ENCODE results near the gene FKBP1A.
A peak's percentile ranks its signal among the peaks of the same experiment; 100 is the strongest.

FKBP1A gene

DNA sequence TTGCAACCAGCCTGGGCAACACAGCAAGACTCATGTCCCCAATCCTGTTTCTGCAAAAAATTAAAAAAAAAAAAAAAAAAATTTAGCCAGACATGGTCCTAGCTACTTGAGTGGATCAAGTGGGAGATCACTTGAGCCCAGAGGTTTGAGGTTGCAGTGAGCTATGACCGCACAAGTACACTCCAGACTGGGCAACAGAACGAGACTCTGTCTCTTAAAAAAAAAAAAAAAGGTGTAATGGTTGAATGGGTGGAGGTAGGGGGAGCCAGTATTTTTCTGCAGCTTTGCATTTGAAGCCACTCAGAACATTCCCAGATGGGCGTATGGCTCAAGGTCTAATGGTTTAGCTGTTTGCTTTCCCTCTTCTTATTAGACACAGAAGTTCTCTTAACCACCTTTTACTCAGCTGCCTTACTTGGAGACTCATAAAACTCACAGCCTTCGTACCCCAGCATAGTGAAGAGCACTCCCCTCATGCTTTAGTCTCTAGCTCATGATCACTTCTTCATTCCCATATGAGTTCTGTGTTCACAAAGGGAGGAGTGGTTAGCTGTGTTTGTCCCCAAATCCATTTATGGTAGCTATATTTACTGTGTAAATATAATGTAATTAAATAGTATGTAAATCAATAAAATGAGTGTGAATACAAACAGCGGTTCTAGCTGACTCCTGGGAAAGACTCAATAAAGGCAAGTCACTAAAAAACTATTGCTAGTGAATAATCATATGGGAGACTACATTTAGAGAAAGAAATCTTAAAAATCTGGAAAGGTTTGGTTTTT is 9.0 kb downstream of the FKBP1A start:
- no peak for DNase-seq

DNA sequence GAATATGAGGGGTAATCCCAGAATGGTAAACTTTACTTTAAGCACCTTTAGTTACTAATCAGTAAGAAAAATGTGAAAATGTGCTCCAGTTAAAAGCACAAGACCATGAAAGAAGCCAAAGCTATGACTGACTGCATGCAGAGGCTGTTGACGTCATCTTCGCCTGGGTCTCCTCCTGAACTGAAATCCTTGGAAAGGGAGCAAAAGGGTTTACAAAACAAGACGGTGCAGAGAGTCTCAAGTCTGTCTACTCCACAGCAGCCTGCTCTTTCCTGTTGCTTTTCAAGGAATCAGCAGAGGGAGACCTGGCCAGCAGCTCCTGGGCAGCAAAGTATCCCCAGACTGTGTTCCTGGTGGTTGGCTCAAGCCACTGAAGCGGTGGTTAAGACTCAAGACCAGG is 10.2 kb downstream of the FKBP1A start:
- no peak for DNase-seq

DNA sequence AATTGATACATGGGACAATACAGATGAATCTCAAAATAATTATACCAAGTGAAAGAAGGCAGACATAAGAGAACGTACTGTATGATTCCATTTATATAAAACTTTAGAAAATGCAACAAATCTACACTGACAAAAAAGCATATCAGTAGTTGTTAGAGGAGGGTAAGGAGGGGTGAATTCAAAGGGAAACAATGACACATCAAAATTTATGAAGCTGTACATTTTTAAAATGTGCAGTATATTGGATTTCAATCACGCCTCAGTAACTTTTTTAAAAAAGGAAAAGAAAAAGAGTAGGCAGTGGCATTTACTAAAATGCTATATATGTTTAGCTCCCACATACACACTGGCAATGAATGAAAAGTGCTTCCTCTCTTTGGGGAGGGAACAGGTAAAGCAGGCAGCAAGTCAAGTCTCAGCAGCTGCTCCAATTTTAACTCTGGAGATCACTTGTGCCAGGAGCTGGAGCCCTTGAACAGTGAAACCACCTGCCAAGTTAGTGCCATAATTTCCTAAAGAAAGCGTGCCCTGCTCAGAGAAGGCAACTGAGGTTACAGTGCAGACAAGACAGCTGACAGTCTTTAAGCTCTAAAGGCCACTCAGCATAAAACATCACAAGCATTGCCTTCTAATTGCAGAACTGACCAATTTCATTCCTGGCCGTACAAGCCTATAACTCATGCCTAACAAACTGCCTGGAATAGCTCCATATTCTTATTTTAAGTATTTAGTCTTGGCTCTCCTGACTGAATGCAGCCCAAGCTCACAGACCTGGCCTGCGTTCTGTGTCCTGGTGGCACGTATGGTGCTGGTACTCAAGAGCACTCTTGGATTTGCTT is 10.9 kb downstream of the FKBP1A start:
- DNase-seq: no peak

DNA sequence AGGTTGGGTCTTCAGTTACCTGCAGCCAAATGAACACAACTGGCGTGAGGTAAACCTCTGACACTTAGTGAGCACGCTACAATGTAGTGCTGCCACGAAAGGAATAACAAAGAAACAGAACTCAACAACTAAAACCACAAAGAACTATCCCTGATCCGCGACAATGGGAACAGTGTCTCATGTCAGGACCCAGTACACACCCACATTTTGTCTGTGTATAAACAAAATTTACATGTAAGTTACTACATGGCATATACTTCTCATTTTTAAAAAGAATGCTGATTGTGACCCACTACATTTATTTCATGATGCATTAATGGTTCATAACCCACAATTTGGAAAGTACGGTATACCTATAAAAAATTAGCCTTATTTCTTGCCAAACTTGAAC is 14.1 kb downstream of the FKBP1A start:
- DNase-seq: no peak

DNA sequence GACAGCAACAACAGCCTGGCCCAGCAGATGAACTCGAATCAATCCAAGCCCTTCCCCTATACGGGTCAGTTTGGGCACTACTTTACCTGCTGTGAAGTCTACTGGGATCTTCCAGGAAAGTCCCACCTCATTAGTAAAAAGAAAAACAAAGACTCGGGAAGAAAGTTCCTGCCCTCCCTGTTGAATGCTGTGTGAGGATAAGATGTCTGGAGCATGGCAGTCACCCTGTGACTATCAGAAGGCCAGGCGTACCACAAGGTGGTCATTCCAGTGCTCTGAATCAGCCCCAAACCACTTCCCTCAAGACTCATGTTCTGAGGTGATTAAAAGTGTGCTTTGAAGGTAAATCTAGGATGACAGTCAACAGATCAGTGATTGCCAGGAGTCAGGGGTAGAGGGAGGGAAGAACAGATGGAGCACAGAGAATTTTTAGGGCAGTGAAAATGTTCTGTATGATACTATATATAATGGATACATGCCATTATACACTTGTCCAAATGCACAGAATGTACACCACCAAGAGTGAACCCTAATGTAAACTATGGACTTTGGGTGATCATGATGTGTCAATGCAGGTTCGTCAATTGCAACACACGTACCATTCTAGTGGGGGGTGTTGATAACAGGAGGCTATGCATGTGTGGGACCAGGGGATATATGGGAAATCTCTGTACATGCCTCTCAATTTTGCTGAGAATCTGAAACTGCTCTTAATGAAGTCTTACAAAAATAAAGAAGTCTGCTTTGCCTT is 14.7 kb downstream of the FKBP1A start:
- DNase-seq: peak; percentile 60

DNA sequence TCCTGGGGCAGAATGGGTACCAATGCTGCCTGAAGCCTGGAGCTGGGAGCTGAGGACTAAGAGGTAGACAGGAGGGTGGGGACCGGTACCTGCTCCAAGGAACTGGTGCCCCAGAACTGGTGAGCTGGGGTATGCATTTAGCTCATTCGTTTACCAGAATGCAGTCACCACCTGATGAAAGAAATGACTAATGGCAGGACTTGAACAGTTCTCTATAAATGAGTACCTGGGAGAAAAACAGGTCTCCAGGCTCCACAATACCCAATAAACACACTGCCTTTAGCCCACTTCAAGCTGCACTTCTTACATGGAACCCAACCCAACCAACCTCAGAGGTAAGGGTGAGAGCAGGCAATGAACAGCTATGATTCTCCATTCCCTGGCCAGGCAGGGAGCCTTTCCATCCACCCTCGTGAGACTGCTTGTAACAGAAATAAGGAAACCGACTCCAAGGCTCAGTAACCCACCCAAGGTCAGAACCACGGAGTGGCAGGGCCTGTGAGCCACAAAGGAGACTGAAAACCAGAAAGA is 15.4 kb downstream of the FKBP1A start:
- no peak for DNase-seq

DNA sequence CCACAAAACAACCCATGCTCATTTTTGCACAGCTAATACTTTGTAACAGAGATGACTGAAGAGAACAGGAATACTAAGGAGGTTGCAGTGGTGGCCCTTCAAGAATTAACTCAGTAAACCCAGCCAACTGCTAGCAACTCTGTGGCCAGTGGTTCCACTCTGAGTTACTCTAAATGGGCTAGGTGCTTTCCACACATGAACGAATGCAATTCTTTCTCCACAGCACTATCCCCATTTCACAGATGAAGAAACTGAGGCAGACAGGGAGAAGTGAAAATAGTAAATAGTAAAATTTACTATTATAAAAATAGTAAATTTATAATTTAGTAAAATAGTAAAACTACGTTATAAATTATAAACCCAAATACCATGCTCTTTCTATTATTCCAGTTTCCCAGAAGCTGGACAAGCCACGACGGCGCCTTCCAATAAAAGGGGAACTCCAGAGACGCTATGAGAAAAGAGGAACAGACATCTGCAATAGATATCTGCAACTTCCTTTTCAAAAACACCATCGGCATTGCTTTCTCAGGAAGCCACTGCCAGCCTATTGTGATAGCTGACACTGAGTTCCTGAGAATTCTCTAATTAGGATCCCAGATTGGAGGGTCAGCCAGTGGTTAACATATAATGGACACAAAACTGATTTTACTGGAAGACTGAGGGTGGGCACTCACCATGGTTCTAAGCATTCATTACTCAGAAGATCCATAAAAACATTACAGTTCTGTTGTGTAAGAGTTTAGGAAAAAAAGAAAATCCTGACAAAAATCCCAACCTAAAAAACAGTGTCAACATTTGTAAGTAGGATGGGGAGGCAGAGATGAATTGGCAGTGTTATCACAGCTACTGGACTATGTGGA is 16.2 kb downstream of the FKBP1A start:
- no peak for DNase-seq

DNA sequence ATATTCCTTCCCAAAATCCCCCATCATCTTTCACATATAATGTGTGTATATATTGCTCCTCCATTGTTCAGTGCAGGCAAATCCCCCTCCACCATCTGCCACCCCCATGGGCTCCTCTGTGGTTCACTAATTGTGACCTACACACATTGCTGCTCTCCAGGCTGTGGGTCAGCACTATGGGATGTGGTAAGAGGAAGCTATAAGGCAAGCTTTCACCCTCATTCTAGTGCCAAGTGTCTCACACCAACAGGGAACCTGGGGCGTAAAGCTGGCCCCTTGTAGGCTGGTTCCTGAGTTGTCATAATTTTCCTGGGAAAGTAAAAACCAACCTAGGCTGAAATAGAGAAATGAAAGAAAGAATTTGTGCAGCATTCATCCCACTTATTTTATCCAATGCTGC is 16.8 kb downstream of the FKBP1A start:
- no peak for DNase-seq

DNA sequence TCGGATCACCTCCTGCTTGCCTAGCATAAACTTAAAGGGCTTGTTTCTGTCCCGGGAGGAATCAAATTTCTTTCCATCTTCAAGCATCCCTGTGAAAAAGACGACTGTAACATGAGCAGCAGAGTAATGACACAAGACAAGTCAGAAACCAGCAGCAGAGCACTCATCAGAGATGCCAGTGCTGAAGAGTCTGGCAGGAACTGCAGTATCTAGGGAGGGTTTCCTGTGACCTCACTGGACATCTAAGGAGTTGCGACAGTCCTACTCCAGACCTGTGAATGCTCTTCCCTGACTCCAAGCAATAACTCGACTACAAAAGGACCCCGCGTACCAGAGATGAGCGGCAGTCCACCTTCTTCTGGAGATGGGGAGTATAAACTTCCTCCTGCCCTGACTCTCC is 17.3 kb downstream of the FKBP1A start:
- DNase-seq: peak; percentile 72

DNA sequence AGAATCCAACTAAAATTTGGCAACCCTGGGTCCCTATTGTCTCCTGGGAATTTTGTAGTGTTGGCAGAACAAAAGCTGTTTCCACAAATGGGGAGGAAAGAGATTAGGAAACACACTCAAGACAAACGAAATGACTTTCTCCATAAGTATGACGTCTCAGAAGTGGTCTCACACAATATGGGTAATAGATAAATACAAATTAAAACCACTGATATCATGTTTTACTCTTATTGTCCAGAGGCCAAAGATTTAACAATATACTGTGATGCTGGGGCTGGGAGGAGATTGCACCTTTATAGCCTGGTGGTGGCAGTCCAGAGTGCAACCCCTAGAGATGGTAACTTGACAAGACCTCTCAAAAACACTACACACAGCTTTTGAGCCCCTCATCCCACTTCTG is 18.6 kb downstream of the FKBP1A start:
- DNase-seq: no peak

DNA sequence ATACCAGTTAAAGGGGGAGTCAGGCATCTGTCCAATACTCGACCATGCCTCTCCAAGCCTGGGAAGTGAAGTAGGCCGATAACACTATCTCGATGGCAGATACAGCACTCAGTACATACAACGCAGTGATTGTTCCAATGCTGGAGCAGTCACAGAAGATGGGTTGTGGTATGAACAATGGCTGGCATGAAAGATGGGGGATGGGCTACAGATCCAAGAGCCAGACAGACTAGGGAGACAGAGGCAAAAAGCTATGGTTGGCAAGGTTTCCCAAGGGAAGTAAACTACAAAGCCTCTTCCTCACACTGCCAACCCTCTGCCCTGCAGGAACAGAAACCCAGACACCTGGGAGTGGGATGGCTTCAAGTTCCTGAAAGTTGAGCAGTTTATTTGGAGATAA is 19.2 kb downstream of the FKBP1A start:
- no peak for DNase-seq

DNA sequence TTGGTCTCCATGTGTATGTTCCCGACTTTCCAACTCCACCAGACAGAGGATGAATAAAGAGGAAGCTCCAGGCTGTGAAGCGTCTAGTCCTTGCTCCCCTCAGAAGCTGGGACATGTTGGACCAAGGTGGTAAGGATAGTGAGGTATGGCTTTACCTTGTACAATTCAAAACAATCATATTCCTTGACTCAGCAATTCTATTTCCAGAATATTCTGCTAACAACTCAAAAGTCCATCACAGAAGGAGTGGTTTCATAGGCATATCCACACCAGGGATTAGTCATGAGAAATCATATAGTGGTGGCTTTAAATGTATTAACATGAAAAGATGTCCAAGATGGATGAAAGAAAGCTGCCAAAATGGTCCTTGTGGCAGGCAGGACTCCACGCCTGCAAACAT is 19.8 kb downstream of the FKBP1A start:
- no peak for DNase-seq

DNA sequence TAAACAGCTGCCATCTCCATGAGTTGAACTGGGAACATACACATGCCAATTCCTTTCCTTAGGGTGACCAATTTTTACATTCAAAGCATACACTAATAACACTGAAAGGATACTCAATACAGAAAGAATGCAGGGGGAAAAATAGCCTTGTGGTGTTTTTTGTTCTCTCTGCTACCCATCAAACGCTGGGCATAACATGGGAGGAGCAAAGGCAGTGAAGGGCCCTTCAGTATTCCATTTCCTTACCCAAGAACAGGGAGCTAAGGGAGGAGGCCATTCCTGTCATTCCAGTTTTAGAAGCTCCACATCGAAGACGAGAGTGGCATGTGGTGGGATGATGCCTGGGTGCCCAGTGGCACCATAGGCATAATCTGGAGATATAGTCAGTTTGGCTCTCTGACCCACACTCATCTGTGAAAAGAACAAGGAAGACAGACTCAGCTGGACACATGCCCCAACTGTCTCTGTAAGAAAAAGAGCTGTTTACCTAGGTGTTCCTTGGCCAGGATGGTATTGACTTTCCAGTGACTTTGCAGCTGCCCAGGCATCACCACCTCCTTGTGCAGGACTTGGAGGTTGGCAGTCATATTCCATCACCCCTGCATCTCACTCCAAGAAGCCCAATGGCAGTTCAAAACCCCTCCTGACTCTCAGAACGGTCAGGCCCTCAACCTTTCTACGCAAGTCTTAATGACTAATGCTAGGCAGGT is 20.9 kb downstream of the FKBP1A start:
- no peak for DNase-seq

DNA sequence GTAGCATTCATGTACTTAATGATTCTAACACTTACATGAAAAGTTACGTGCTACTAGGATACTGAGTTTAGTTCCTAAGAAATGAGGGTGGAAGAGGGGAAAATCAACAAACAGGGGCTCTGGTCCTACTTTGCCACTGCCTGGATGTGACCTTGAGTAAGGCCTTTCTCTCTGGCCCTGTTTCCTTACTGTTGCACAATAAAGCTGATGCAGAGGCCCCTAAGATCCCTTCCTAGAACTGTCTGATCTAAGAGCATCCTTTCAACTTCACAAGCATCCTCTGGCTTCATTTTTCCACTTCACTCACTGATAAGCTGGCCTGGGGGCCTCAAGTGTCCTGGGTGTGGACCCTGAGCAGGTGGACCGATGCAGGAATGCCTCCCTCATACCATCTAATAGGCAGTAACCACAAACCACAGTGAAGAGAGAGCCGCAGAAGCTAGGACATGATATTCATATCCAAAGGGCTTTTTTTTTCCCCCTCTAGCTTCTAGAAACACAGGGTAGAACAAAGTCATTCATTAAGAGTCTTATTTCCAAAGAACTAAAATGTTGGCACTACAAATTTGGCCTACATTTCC is 21.6 kb downstream of the FKBP1A start:
- DNase-seq: no peak

DNA sequence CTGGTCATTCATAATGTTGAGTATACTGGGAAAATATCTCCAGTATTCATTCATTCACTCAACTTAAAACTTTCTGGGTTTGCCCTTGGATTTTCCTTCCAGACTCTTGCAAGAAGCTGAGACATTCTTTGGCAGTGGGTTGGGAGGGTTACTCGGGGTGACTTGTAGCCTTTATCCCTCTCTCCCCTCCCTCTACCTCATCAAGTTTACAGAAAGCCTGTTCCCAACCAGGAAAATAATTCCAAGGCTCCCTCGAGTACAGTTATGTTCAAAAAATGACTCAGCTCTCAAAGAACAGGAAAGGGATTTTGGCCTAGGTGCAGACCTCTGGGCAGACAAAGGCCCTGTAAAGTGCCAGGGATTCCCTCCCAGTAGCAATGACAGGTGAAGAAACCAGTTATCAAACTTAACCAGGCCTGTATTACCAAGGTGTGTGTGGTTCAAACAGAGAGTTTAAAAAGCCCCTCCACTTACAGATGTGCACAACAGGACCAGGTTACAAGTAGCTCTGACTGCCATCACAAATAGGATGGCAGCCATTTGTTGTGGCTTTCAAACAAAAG is 22.2 kb downstream of the FKBP1A start:
- DNase-seq: peak; percentile 11

DNA sequence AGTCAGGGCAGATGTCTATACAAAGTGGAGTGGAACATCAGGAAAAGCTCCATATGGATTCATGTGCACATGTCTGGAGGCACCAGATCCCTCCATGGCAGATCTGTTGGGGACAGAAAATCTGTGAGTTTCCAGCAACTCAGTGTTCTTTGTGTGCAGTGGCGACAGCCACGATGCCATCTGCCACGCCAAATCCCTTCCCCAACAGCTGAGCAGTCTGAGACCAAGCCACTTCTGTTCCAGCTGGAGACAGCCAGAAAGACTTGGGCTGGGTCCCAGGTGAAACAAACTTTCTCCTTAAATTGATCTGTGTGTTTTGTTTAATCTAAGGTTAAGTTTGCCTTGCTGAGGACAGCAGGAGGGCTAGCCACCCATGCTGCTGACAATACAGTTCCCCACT is 22.9 kb downstream of the FKBP1A start:
- DNase-seq: no peak

DNA sequence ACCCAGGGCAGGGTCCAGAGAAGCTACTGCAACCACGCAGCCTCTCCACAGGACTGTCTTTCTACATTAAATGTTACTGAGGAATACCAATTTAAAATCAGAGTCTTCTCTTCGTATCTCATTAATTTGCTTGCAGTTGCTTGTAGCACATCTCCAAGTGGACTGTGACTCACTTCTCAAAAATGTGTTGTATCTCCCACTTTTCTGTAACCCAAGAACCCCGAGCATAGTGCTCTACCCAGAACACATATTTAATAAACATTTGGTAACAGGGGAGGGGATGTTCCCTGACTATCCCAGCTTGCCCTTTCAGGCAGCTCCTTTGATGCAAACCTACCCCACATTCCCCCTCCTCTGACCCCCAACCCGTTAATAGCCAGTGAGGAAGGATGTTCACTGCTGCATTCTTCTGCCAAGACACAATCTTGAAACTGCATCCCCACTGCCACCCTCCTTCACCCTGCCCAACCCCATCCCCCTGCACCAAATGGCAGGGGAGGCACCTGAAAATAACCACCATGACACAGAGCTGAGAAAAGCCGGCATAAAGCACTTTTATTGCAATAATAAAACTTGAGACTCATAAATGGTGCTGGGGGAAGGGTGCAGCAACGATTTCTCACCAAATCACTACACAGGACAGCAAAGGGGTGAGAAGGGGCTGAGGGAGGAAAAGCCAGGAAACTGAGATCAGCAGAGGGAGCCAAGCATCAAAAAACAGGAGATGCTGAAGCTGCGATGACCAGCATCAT is 24.2 kb downstream of the FKBP1A start:
- DNase-seq: peak; percentile 65

DNA sequence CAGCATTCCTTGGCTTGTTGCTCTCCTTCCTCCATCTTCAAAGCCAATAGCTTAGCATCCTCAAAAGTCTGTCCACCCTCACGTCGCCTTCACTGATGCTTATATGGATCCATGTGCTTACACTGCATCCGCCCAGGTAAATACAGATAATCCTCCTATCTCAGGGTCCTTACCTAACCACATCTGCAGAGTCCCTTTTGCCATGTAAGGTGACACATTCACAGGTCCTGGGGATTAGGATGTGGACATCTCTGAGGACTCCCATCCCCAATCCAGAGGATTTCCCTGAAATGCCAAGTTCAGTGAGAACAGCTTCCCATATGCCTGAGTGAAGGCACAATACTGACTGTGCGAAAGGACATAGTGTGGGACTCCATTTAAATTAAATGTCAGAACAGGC is 25.4 kb downstream of the FKBP1A start:
- no peak for DNase-seq

DNA sequence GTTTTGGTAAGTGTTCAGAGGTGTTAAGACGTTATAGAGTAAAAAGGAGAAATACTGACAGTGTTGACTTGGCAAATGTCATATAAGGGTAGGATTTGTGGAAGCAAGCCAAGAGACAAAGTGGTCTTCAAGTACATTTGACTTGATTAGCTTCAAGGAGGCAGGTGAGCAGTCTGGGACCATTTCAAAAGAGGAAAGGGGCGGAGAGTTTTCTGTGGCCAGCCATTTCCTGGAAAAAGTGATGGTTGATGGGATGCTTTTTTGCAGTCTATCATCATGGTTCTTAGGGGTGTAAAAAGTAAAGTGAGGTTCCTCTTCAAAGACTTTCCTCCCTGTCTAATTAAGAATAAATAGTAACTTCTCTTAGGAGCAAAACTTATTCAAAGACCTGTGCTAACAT is 28.7 kb downstream of the FKBP1A start:
- no peak for DNase-seq

DNA sequence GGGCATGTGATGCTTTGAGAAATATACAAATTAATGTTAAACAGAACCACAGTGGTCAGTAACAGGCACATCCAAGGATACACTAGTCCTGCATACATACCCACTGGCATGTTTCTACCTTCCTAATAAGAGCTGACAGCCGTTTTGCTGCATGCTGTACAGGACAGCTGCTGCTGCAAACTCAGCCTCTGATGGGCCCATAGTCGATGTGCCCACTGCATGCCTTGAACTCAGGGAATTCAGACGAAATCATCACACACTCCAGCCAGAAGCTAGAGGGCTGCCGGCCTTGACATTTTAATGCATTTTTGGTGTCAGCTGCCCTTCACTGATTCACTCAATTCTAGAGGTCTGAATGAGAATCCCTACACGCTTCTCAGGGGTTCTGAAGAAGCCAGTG is 29.3 kb downstream of the FKBP1A start:
- DNase-seq: no peak

All from HCEC 1CT (cell line).